HG02571 (cell line): ENCODE data around the gene KCNMA1.
"Not testable (repeated sequence)": the region's sequence is repeated elsewhere in the genome, so short reads cannot be mapped to it uniquely, and the experiment has no call there.

Source experiments
- ATAC-seq: cut with Tn5 transposase; IDR thresholded peaks from one replicate; pipeline ENCODE4 v1.9.1; 2021; ENCODE audit warnings: mild to moderate bottlenecking, moderate library complexity; ENCODE audit not compliant: unreplicated experiment

KCNMA1 gene

GRCh38 chr10:77664696-77665095, 27.1 kb upstream of the KCNMA1 start:
- no peak for ATAC-seq

- no peak for ATAC-seq
These were observed 26.4 kb upstream of the KCNMA1 start for GRCh38 chr10:77664008-77664407.

GRCh38 chr10:77661674-77662073, 24.1 kb upstream of the KCNMA1 start:
- no peak for ATAC-seq

GRCh38 chr10:77661100-77661499, 23.5 kb upstream of the KCNMA1 start:
- no peak for ATAC-seq

GRCh38 chr10:77659046-77659670, 21.6 kb upstream of the KCNMA1 start:
- ATAC-seq: not testable (repeated sequence)

GRCh38 chr10:77653210-77653609, 15.6 kb upstream of the KCNMA1 start:
- ATAC-seq: no peak

- ATAC-seq: no peak
These were observed 12.0 kb upstream of the KCNMA1 start for GRCh38 chr10:77649333-77650331.

GRCh38 chr10:77648472-77648871, 10.9 kb upstream of the KCNMA1 start:
- no peak for ATAC-seq

- ATAC-seq: no peak
These were observed 10.1 kb upstream of the KCNMA1 start for GRCh38 chr10:77647543-77648293.

- no peak for ATAC-seq
These were observed 7.1 kb upstream of the KCNMA1 start for GRCh38 chr10:77644557-77645243.

GRCh38 chr10:77643795-77644468, 6.3 kb upstream of the KCNMA1 start:
- no peak for ATAC-seq

GRCh38 chr10:77641788-77642397, 4.3 kb upstream of the KCNMA1 start:
- no peak for ATAC-seq

- no peak for ATAC-seq
These were observed 3.7 kb upstream of the KCNMA1 start for GRCh38 chr10:77641344-77641743.

- ATAC-seq: no peak
These were observed 2.6 kb upstream of the KCNMA1 start for GRCh38 chr10:77640167-77640566.

- no peak for ATAC-seq
These were observed 2.1 kb upstream of the KCNMA1 start for GRCh38 chr10:77639756-77640155.

GRCh38 chr10:77638321-77639101, 903 bp upstream of the KCNMA1 start:
- ATAC-seq: no peak

GRCh38 chr10:77636967-77637531, 559 bp downstream of the KCNMA1 start:
- ATAC-seq: no peak

GRCh38 chr10:77636282-77636966, 1.2 kb downstream of the KCNMA1 start:
- no peak for ATAC-seq
